ENCODE measurements around the gene IMMP2L.

The IMMP2L gene

GRCh38 chr7:110861163-110861562, 701.1 kb downstream of the IMMP2L start:
- no peak overlapping the region for H3K4me3 ChIP-seq (replicated peaks; ENCODE audit: low read depth, low read length)
- no peak for DNase-seq (ENCODE audit: low read depth)
- TF ChIP-seq CTCF (IDR thresholded peaks at IDR 0.05; ENCODE audit: low read length, missing control alignments), result no peak

DNA sequence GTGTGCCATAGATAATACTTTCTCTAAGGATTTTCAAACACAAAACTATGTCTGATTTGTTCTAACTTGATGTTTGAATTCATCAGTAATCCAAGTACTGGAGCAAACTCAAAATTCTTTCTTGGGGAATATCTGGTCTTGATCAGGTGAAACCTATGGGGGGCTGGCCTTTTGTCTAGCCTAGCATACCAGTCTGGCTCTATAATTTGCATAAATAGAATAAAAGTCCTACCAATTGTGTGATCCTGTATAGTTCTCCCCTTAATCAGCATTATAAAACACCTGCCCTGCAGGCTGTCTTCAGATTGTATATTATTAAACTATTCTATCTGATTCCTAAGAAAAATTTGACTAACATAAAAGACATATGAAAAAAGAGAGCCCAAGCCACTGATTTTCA, 705.2 kb downstream of the IMMP2L start:
- H3K4me3 ChIP-seq (replicated peaks; ENCODE audit: low read depth, low read length), result no peak overlapping the region
- no peak for TF ChIP-seq CTCF (IDR thresholded peaks at IDR 0.05; ENCODE audit: low read length, missing control alignments)
- no peak for DNase-seq (ENCODE audit: low read depth)

DNA sequence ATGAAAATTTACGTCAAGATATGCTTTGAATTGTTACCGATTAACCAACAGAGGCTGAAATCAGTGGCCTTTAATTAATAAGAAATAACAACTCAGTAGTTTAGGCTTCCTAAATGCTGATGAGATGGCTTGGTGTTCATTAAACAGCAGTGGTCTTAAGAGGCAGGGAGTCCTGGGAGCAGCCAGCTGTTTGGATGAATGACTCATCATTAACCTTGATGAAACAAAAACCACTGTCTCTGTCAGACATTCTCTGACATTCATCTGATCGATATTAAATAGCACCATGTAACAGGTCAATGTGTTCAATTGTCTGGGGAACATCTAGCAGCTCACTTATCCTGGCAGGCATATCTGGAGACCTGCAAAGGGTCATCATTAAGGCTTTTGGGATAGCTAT, 705.6 kb downstream of the IMMP2L start:
- DNase-seq (ENCODE audit: low read depth), result no peak
- TF ChIP-seq CTCF (IDR thresholded peaks at IDR 0.05; ENCODE audit: low read length, missing control alignments), result no peak
- H3K4me3 ChIP-seq (replicated peaks; ENCODE audit: low read depth, low read length), result no peak overlapping the region

DNA sequence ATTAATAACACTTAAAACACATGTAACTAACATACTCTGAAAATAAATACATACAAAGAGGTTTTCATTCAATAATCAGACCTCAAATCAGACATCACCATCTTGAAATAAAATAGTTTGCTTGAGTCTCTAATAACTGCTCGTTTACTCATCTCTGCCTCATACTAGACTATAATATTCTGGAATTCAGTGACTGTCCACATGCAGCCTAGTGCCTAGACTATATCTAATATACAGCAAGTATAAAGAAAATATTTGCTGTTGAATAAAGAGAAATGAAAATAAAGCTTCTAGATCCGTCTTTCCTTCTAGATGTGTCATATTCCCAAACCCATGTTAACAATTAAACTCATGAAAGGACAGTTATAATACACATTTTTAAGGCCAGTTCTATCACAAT, 707.6 kb downstream of the IMMP2L start:
- no peak for DNase-seq (ENCODE audit: low read depth)
- no peak overlapping the region for H3K4me3 ChIP-seq (replicated peaks; ENCODE audit: low read depth, low read length)
- no peak for TF ChIP-seq CTCF (IDR thresholded peaks at IDR 0.05; ENCODE audit: low read length, missing control alignments)

DNA sequence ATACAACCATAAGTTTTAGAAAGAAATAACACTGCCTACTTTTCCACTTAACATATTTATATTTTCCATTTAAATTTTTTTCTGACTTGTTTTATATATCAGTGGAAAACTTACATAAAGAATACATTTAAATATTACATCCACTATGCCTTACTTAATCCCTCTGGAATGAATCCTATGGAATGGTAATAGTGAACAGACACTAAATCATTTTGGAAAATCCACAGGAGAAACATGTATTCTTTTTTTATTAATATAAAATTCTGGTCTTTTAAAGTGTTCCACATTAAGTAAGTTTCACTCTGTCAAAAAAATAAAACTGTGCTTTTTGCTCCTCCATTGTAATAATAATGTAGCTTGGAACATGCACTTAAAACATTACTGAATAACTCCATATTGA, 708.1 kb downstream of the IMMP2L start:
- no peak for TF ChIP-seq CTCF (IDR thresholded peaks at IDR 0.05; ENCODE audit: low read length, missing control alignments)
- no peak for DNase-seq (ENCODE audit: low read depth)
- no peak overlapping the region for H3K4me3 ChIP-seq (replicated peaks; ENCODE audit: low read depth, low read length)

GRCh38 chr7:110853263-110853662, 709.0 kb downstream of the IMMP2L start:
- H3K4me3 ChIP-seq (replicated peaks; ENCODE audit: low read depth, low read length), result no peak overlapping the region
- DNase-seq (ENCODE audit: low read depth), result no peak
- TF ChIP-seq CTCF (IDR thresholded peaks at IDR 0.05; ENCODE audit: low read length, missing control alignments), result no peak

- no peak for TF ChIP-seq CTCF (IDR thresholded peaks at IDR 0.05; ENCODE audit: low read length, missing control alignments)
- no peak overlapping the region for H3K4me3 ChIP-seq (replicated peaks; ENCODE audit: low read depth, low read length)
- DNase-seq (ENCODE audit: low read depth), result no peak
These were observed 709.9 kb downstream of the IMMP2L start for GRCh38 chr7:110852156-110852940.

All from fibroblast of pulmonary artery (primary cell).